PFSK-1 (cell line): ENCODE results near the gene NXPE3.

Source experiments
- FOXP2 ChIP-seq: optimal IDR thresholded peaks from 2 replicates; pipeline ENCODE3; 2011; ENCODE audit warnings: borderline replicate concordance, control low read depth, inconsistent platforms; ENCODE audit not compliant: insufficient read depth; ENCODE audit errors: extremely low read length, extremely low read depth
- POLR2AphosphoS5 ChIP-seq: IDR thresholded peaks from 2 replicates; pipeline ENCODE4 v1.6.1; 2012; ENCODE audit warnings: low read depth, mild to moderate bottlenecking, control low read depth, low read length, moderate library complexity
- REST ChIP-seq, 2 experiments: IDR thresholded peaks; 2 replicates each; pipeline versions ENCODE4 v1.6.1 to v1.8.0; 2011 to 2012; ENCODE audit warnings: low read depth in 2 of 2, low read length in 2 of 2, control low read depth in 1 of 2, inconsistent platforms in 1 of 2, mild to moderate bottlenecking in 1 of 2, moderate library complexity in 1 of 2; ENCODE audit not compliant: insufficient read depth in 1 of 2
- SIN3A ChIP-seq: IDR thresholded peaks from 2 replicates; pipeline ENCODE4 v1.6.1; 2012; ENCODE audit warnings: mild to moderate bottlenecking, low read length, moderate library complexity, borderline replicate concordance; ENCODE audit not compliant: insufficient read depth
- TAF1 ChIP-seq: IDR thresholded peaks from 2 replicates; pipeline ENCODE4 v1.6.1; 2012; ENCODE audit warnings: low read length, control low read depth, borderline replicate concordance; ENCODE audit not compliant: insufficient read depth

NXPE3 gene

GRCh38 chr3:101849714-101850245, 70.8 kb downstream of the NXPE3 start:
- TF ChIP-seq REST (IDR thresholded peaks at IDR 0.05; ENCODE audit: insufficient read depth in 1 of 2, low read depth in 2 of 2, low read length in 2 of 2) (no peak), SIN3A (no peak), FOXP2 (no peak), TAF1 (no peak), POLR2AphosphoS5 (no peak)

DNA sequence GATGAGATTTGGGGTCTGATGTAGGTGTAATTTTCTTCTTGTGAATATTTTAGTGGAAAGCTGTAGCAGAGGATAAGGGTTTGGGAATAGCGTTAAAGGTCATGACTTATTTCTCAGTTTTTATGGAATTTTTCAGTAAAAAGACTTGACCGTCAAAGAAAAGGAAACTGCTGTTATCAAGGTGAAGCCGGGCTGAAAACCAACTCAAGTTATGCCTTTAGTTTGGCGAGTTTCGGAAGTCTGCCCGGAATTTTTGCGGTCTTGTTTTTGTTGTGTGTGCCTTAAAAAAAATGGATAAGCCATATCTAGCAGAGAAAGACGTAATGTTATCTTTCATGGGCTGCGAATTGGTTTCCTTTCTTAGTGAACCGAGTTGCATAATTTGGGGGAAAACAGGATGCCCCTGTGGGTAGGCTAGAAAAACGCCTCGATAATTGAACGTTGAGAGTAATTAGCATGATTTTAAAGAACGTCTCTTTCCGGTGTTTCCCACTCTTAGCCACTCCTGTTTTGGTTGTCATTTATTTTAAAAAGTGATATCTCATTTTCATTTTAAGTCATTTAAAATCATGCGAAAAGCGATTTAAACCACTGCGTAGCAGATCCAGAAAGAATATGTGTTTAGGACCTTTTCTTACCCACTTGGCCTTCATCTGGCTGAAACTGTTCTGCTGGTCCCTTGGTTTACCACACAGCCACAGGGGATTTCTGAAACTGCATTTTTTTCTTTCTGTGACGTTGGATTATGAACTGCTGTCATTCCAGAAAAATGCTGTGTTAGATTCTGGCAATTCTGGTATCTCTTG, 71.4 kb downstream of the NXPE3 start:
- no peak for TF ChIP-seq REST (IDR thresholded peaks at IDR 0.05; ENCODE audit: insufficient read depth in 1 of 2, low read depth in 2 of 2, low read length in 2 of 2)
- TF ChIP-seq POLR2AphosphoS5: no peak
- TF ChIP-seq SIN3A: no peak
- TF ChIP-seq FOXP2: no peak
- TF ChIP-seq TAF1: no peak

- TF ChIP-seq TAF1 (no peak), FOXP2 (no peak), SIN3A (no peak), REST (IDR thresholded peaks at IDR 0.05; ENCODE audit: insufficient read depth in 1 of 2, low read depth in 2 of 2, low read length in 2 of 2) (no peak), POLR2AphosphoS5 (no peak)
Measured at GRCh38 chr3:101851072-101851770, 72.2 kb downstream of the NXPE3 start.

DNA sequence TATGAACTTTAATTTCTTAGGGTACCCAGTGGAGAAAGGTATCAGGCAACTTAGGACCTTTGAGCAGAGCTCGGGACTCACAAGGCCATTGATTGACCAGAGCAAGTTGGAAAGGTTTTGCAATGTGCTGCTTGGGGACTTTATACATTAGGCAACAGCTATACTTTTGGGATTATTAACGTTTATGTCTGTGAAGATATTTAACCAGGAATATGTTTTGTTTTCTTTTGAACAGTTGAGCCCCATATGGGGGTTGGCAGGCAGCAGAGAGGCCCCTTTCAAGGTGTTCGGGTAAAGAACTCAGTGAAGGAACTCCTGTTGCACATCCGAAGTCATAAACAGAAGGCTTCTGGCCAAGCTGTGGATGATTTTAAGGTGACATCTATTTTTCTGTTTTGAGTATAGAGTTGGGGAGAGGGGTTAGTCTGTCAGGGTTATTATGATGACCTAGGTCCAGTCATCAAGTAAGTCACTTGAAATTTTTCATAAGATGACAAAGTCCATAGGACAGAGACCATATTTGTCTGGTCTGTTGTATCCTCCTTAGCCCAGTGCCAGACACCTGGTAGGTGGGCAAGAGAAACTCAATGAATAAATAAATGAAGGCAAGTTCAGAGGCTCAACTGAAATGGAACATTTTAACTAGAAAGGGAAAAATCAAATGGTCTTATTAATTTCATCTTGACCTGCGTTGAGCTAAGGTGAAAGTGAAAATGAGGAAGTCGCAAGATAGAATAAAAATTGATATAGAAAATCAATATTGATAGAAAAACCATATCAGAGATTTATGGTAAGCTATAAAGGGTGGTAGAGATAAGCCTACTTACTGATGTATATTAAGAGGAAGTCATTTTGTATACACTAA, 73.1 kb downstream of the NXPE3 start:
- TF ChIP-seq TAF1: no peak
- no peak for TF ChIP-seq REST (IDR thresholded peaks at IDR 0.05; ENCODE audit: insufficient read depth in 1 of 2, low read depth in 2 of 2, low read length in 2 of 2)
- TF ChIP-seq POLR2AphosphoS5: no peak
- no peak for TF ChIP-seq SIN3A
- TF ChIP-seq FOXP2: no peak
